ENCODE results near the gene MYADM. TPM values are rescaled to one million over a fixed set of nuclear protein-coding genes. Genes with fewer than 3 reads are reported as not detected.

The MYADM gene
- total RNA-seq, 1 donor from 2014 or later = 422 TPM

GRCh38 chr19:53871454-53871853 is 3.8 kb downstream of the MYADM start:
- H3K9me3 ChIP-seq = no peaks in the 10 kb centered on the region
- peaks cover 3 to 33% of the 10 kb centered on the region in 2 donors for H3K4me1 ChIP-seq
- TF ChIP-seq CTCF (IDR thresholded peaks at IDR 0.05) = no peak
- intact Hi-C loops (cut with DNase I) = loop anchor here (10.0 kb wide), 1 partner anchor 1947 kb away; the partner anchor contains the start of gene ZNF613
- no peaks in the 10 kb centered on the region for H3K27me3 ChIP-seq
- no peak overlapping the region for H3K27ac ChIP-seq
- H3K36me3 ChIP-seq = peaks cover 44 to 60% of the 10 kb centered on the region in 2 donors
- H3K4me3 ChIP-seq = peak overlapping the region in 1 of 2 donors; percentile 24
- no peak for DNase-seq (ENCODE audit: low spot score in 2 of 2)

GRCh38 chr19:53872762-53873161 is 5.1 kb downstream of the MYADM start:
- no peak for TF ChIP-seq CTCF (IDR thresholded peaks at IDR 0.05)
- Histone ChIP-seq H3K4me3 (no peak overlapping the region), H3K4me1 (peaks cover 3 to 26% of the 10 kb centered on the region in 2 donors), H3K27me3 (no peaks in the 10 kb centered on the region), H3K36me3 (peaks cover 44 to 62% of the 10 kb centered on the region in 2 donors), H3K9me3 (no peaks in the 10 kb centered on the region), H3K27ac (no peak overlapping the region)
- DNase-seq (ENCODE audit: low spot score in 2 of 2) = no peak
- intact Hi-C loops (cut with DNase I) = loop anchor here (10.0 kb wide), 1 partner anchor 1948 kb away; the partner anchor contains the start of gene ZNF613

GRCh38 chr19:53873773-53874605 is 6.3 kb downstream of the MYADM start:
- no peak overlapping the region for H3K27ac ChIP-seq
- peaks cover 44 to 62% of the 10 kb centered on the region in 2 donors for H3K36me3 ChIP-seq
- no peaks in the 10 kb centered on the region for H3K9me3 ChIP-seq
- no peak overlapping the region for H3K4me3 ChIP-seq
- no peak for TF ChIP-seq CTCF (IDR thresholded peaks at IDR 0.05)
- no peaks in the 10 kb centered on the region for H3K27me3 ChIP-seq
- H3K4me1 ChIP-seq = peaks cover 3 to 30% of the 10 kb centered on the region in 2 donors
- intact Hi-C loops (cut with DNase I) = loop anchor here (10.0 kb wide), 1 partner anchor 1949 kb away; the partner anchor contains the start of gene ZNF613
- no peak for DNase-seq (ENCODE audit: low spot score in 2 of 2)

GRCh38 chr19:53874606-53874990 is 6.9 kb downstream of the MYADM start:
- no peak for TF ChIP-seq CTCF (IDR thresholded peaks at IDR 0.05)
- no peak overlapping the region for H3K4me3 ChIP-seq
- H3K27me3 ChIP-seq = no peaks in the 10 kb centered on the region
- H3K9me3 ChIP-seq = no peaks in the 10 kb centered on the region
- H3K27ac ChIP-seq = no peak overlapping the region
- H3K36me3 ChIP-seq = peaks cover 44 to 62% of the 10 kb centered on the region in 2 donors
- no peak for DNase-seq (ENCODE audit: low spot score in 2 of 2)
- peaks cover 3 to 33% of the 10 kb centered on the region in 2 donors for H3K4me1 ChIP-seq
- intact Hi-C loops (cut with DNase I) = loop anchor here (10.0 kb wide), 1 partner anchor 1950 kb away; the partner anchor contains the start of gene ZNF613

- Histone ChIP-seq H3K36me3 (peaks cover 40 to 57% of the 10 kb centered on the region in 2 donors), H3K27ac (no peak overlapping the region), H3K9me3 (no peaks in the 10 kb centered on the region), H3K4me1 (peaks cover 3 to 31% of the 10 kb centered on the region in 2 donors), H3K27me3 (no peaks in the 10 kb centered on the region), H3K4me3 (no peak overlapping the region)
- intact Hi-C loops (cut with DNase I) = loop anchor here (5.0 to 10.0 kb wide), 2 partner anchors 327 to 1951 kb away; partner anchors contain the start of genes RPS9 and ZNF613
- TF ChIP-seq CTCF (IDR thresholded peaks at IDR 0.05) = no peak
- no peak for DNase-seq (ENCODE audit: low spot score in 2 of 2)
Measured at GRCh38 chr19:53875602-53876325, 8.1 kb downstream of the MYADM start.
